A549 (cell line): ENCODE measurements around the gene SOX8. TPM values are rescaled to one million over a fixed set of nuclear protein-coding genes. Genes with fewer than 3 reads are reported as not detected.
A peak's percentile ranks its signal among the peaks of the same experiment; 100 is the strongest.

ENCODE experiments used
- ATAC-seq, 2 experiments: fragments of 200-7000 bp in 1 of 2; fragments of >200 bp in 1 of 2; cut with Nextera tagmentation in 1 of 2; cut with Tn5 transposase in 1 of 2; 3 replicates each; pipeline versions ENCODE4 v1.8.0 to v1.9.1; 2018 to 2020; ENCODE audit warnings: mild to moderate bottlenecking in 1 of 2, moderate library complexity in 1 of 2
- CTCF ChIA-PET: fragments of 300-600 bp; sonication (Branson Sonifier 250); formaldehyde crosslinking; extraction: SDS; loops from one replicate; lab custom pipeline; 2021; ENCODE audit warnings: antibody characterized with exemption, inconsistent platforms; lab: Yijun Ruan, JAX
- POLR2A ChIA-PET: fragments of 350-600 bp; formaldehyde crosslinking; extraction: SDS; loops from one replicate; lab custom pipeline; 2021; ENCODE audit warnings: antibody characterized with exemption, inconsistent platforms; lab: Yijun Ruan, JAX
- DNase-seq, 2 experiments: peaks; one replicate each; pipeline versions ENCODE4 v3.0.0 to v3.0.0-alpha.2; 2011 to 2016; ENCODE audit warnings: low read depth in 1 of 2, low spot score in 1 of 2
- FAIRE-seq: peaks from 2 replicates; lab custom pipeline; 2011; peaks lifted over from hg19 to GRCh38; lab: Jason Lieb, UNC
- H3K27ac ChIP-seq, 2 experiments: fragments of >200 bp; sonication (Bioruptor Twin); formaldehyde crosslinking; 3 replicates each; pipeline ENCODE4 v1.5.1; 2016 to 2017
- H3K4me1 ChIP-seq: fragments of >200 bp; sonication (Bioruptor Twin); formaldehyde crosslinking; 3 replicates; pipeline ENCODE4 v1.6.1; 2016
- H3K4me2 ChIP-seq: fragments of >200 bp; sonication (Bioruptor Twin); formaldehyde crosslinking; 3 replicates; pipeline ENCODE4 v1.6.1; 2016
- H3K4me3 ChIP-seq: fragments of >200 bp; sonication (Bioruptor Twin); formaldehyde crosslinking; 3 replicates; pipeline ENCODE4 v1.5.1; 2016
- H3K9me3 ChIP-seq: fragments of >200 bp; sonication (Bioruptor Twin); formaldehyde crosslinking; 3 replicates; pipeline ENCODE4 v1.6.1; 2016
- CBX2 ChIP-seq: fragments of 200-600 bp; sonication (generic); IDR thresholded peaks from 2 replicates; pipeline ENCODE4 v1.6.1; 2016; ENCODE audit warnings: low read depth, mild to moderate bottlenecking, borderline replicate concordance
- CHD4 ChIP-seq: fragments of 200-600 bp; sonication (generic); IDR thresholded peaks from 2 replicates; pipeline ENCODE4 v1.6.1; 2016; ENCODE audit warnings: antibody characterized with exemption, mild to moderate bottlenecking, borderline replicate concordance
- E2F6 ChIP-seq: IDR thresholded peaks from 2 replicates; pipeline ENCODE4 v1.6.1; 2012; ENCODE audit warnings: low read depth, borderline replicate concordance
- EHF ChIP-seq: fragments of 250-450 bp; sonication (Bioruptor Pico); IDR thresholded peaks from 2 replicates; pipeline ENCODE4 v1.5.0; 2020; ENCODE audit warnings: mild to moderate bottlenecking
- EHMT2 ChIP-seq: fragments of 200-600 bp; sonication (generic); IDR thresholded peaks from 2 replicates; pipeline ENCODE4 v1.6.1; 2016; ENCODE audit warnings: antibody characterized with exemption, low read depth, mild to moderate bottlenecking, moderate library complexity
- FOSB ChIP-seq: fragments of 250-450 bp; sonication (Bioruptor Pico); IDR thresholded peaks from 2 replicates; pipeline ENCODE4 v1.5.0; 2020; ENCODE audit warnings: mild to moderate bottlenecking, moderate library complexity
- FOXS1 ChIP-seq: fragments of 250-450 bp; sonication (Bioruptor Pico); IDR thresholded peaks from 2 replicates; pipeline ENCODE4 v1.5.0; 2020; ENCODE audit warnings: mild to moderate bottlenecking, moderate library complexity
- GATA3 ChIP-seq: IDR thresholded peaks from 2 replicates; pipeline ENCODE4 v1.6.1; 2012; ENCODE audit warnings: borderline replicate concordance
- HOXB5 ChIP-seq: fragments of 250-450 bp; sonication (Bioruptor Pico); IDR thresholded peaks from 2 replicates; pipeline ENCODE4 v1.5.0; 2020; ENCODE audit warnings: mild to moderate bottlenecking, moderate library complexity
- JUN ChIP-seq, 2 experiments: fragments of >200 bp; sonication (Bioruptor Twin); formaldehyde crosslinking; IDR thresholded peaks; 2 replicates in 1 of 2; 3 replicates in 1 of 2; pipeline ENCODE4 v1.6.1; 2016 to 2017
- JUNB ChIP-seq: fragments of >200 bp; sonication (Bioruptor Twin); formaldehyde crosslinking; IDR thresholded peaks from 2 replicates; pipeline ENCODE4 v1.6.1; 2016
- KDM5A ChIP-seq: fragments of 200-600 bp; sonication (generic); IDR thresholded peaks from 2 replicates; pipeline ENCODE4 v1.6.1; 2016; ENCODE audit warnings: antibody characterized with exemption, mild to moderate bottlenecking
- MAFK ChIP-seq: fragments of 450-650 bp; IDR thresholded peaks from 2 replicates; pipeline ENCODE4 v1.6.1; 2014; ENCODE audit not compliant: partially characterized antibody
- MYC ChIP-seq: IDR thresholded peaks from 2 replicates; pipeline ENCODE4 v1.6.1; 2012; ENCODE audit warnings: mild to moderate bottlenecking, inconsistent platforms, low read length, improper control_type of control experiment, borderline replicate concordance
- NFE2L2 ChIP-seq: fragments of 150-350 bp; conservative IDR thresholded peaks from 2 replicates; pipeline ENCODE4 v1.6.1; 2014; ENCODE audit warnings: low read length
- NPAS2 ChIP-seq: fragments of 250-450 bp; sonication (Bioruptor Pico); IDR thresholded peaks from 2 replicates; pipeline ENCODE4 v1.8.0; 2022; ENCODE audit warnings: mild to moderate bottlenecking, moderate library complexity, borderline replicate concordance
- NR3C1 ChIP-seq: fragments of >200 bp; sonication (Bioruptor Twin); formaldehyde crosslinking; IDR thresholded peaks from 3 replicates; pipeline ENCODE4 v1.6.1; 2017
- POLR2AphosphoS2 ChIP-seq: conservative IDR thresholded peaks from 2 replicates; pipeline ENCODE4 v1.6.1; 2012; ENCODE audit warnings: low read length, improper control_type of control experiment, inconsistent platforms
- RAD21 ChIP-seq, 2 experiments: fragments of >200 bp in 1 of 2; sonication (Bioruptor Twin) in 1 of 2; formaldehyde crosslinking in 1 of 2; IDR thresholded peaks in 1 of 2; conservative IDR thresholded peaks in 1 of 2; 2 replicates in 1 of 2; 3 replicates in 1 of 2; pipeline ENCODE4 v1.6.1; 2012 to 2018; ENCODE audit warnings: inconsistent platforms in 1 of 2
- RCOR1 ChIP-seq: fragments of 150-350 bp; IDR thresholded peaks from 2 replicates; pipeline ENCODE4 v1.6.1; 2014; ENCODE audit warnings: antibody characterized with exemption, low read length, low read depth
- RFX5 ChIP-seq: fragments of 450-650 bp; IDR thresholded peaks from 2 replicates; pipeline ENCODE4 v1.7.1; 2014; ENCODE audit warnings: antibody characterized with exemption, mild to moderate bottlenecking, moderate library complexity
- TFCP2L1 ChIP-seq: fragments of 250-450 bp; sonication (Bioruptor Pico); IDR thresholded peaks from 2 replicates; pipeline ENCODE4 v1.5.0; 2021; ENCODE audit warnings: mild to moderate bottlenecking
- WGBS: methylation state at CpG from one replicate; pipeline ENCODE4 v1.1.6; 2017; ENCODE audit errors: missing lambda C conversion rate; 5-methylcytosine and 5-hydroxymethylcytosine counted together
- polyA minus RNA-seq: library from RNA; depleted of rRNA, polyadenylated mRNA; stranded (reverse); fragments of >200 nt; gene quantifications from 2 replicates; pipeline ENCODE4 v1.2.3, GENCODE V29; 2011; rRNA and poly(A)+ RNA removed
- polyA plus RNA-seq, 4 experiments: library from polyadenylated mRNA; depleted of rRNA in 3 of 4; stranded (reverse); fragments of >200 nt; fragmentation: RNase III in 1 of 4; extraction: RNeasy Plus Mini Kit Qiagen cat#74134 plus additional on column Dnase treatment in 1 of 4; gene quantifications; 2 replicates in 3 of 4; 3 replicates in 1 of 4; pipeline ENCODE4 v1.2.3, GENCODE V29; 2011 to 2017
- TF ChIP-seq, protein P1 (sequence below): fragments of 450-650 bp; IDR thresholded peaks from 2 replicates; pipeline ENCODE4 v1.6.1; 2014; ENCODE audit warnings: antibody characterized with exemption
- TF ChIP-seq, protein P2 (sequence below): fragments of 150-350 bp; IDR thresholded peaks from 2 replicates; pipeline ENCODE4 v1.6.1; 2014; ENCODE audit warnings: low read depth, mild to moderate bottlenecking, low read length
- TF ChIP-seq, protein P3 (sequence below): fragments of 250-450 bp; sonication (Bioruptor Pico); IDR thresholded peaks from 2 replicates; pipeline ENCODE4 v1.5.0; 2020; ENCODE audit warnings: low read depth, mild to moderate bottlenecking, moderate library complexity

SOX8 gene
- polyA plus RNA-seq (2011; rRNA removed) (0.06 and 0.07 TPM in 2 replicates), polyA plus RNA-seq (2017; fragmentation: RNase III; extraction: RNeasy Plus Mini Kit Qiagen cat#74134 plus additional on column Dnase treatment) (0.12 to 0.22 TPM (median 0.14 TPM) in 3 replicates), polyA minus RNA-seq (not detected in 2 replicates)
- polyA plus RNA-seq (2012; cell fraction: cytosol; rRNA removed) = 0.15 and 0.26 TPM in 2 replicates
- polyA plus RNA-seq (2012; cell fraction: nucleus; rRNA removed) = 0.31 and 0.41 TPM in 2 replicates

DNA sequence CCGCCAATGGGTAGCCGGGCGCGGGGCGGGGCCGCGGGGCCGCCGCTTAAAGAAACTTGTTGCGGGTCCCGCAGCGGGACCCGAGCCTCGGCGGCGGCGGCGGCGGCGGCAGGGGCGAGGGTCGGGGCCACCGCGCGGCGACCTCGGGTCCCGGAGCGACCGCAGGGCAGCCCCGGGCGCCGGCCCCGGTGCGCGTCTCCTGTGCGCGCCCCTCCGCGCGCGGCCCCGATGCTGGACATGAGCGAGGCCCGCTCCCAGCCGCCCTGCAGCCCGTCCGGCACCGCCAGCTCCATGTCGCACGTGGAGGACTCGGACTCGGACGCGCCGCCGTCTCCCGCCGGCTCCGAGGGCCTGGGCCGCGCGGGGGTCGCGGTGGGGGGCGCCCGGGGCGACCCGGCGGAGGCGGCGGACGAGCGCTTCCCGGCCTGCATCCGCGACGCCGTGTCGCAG, at the start of gene SOX8:
Gene SOX8, plus strand, starts transcription at position 76 of the 450 bp plus-strand sequence. Its CDS starts 153 bp downstream, at position 229.
- peaks cover 12% of the 10 kb centered on the region for H3K4me1 ChIP-seq
- no peaks in the 10 kb centered on the region for H3K9me3 ChIP-seq
- H3K4me2 ChIP-seq = peak within 1 kb of the TSS; percentile 100
- peak within 1 kb of the TSS; percentile 34 to 74; a peak in 5 of 6 replicates for H3K27ac ChIP-seq
- POLR2A ChIA-PET = interaction anchor here (0.9 kb wide), 1 partner anchor 21 kb away, joined by 3 read pairs; no protein-coding TSS in a partner anchor
- DNase-seq = no peak
- WGBS = 0% methylated on average over 3 of the region's 80 CpGs
- TF ChIP-seq, protein P1, sequence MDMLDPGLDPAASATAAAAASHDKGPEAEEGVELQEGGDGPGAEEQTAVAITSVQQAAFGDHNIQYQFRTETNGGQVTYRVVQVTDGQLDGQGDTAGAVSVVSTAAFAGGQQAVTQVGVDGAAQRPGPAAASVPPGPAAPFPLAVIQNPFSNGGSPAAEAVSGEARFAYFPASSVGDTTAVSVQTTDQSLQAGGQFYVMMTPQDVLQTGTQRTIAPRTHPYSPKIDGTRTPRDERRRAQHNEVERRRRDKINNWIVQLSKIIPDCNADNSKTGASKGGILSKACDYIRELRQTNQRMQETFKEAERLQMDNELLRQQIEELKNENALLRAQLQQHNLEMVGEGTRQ = no peak
- TF ChIP-seq EHF (CRISPR knock-in tag) = no peak
- no peak for TF ChIP-seq NR3C1
- TF ChIP-seq JUNB = no peak
- no peak for TF ChIP-seq NFE2L2
- no peak for TF ChIP-seq JUN (IDR thresholded peaks at IDR 0.05)
- no peak for TF ChIP-seq CHD4
- no peak for TF ChIP-seq TFCP2L1
- TF ChIP-seq E2F6 = no peak
- TF ChIP-seq NPAS2 (CRISPR knock-in tag) = no peak
- TF ChIP-seq EHMT2 = no peak
- no peak for TF ChIP-seq FOXS1 (CRISPR knock-in tag)
- no peak for TF ChIP-seq CBX2
- TF ChIP-seq GATA3 = no peak
- no peak for TF ChIP-seq MAFK
- TF ChIP-seq, protein P2, sequence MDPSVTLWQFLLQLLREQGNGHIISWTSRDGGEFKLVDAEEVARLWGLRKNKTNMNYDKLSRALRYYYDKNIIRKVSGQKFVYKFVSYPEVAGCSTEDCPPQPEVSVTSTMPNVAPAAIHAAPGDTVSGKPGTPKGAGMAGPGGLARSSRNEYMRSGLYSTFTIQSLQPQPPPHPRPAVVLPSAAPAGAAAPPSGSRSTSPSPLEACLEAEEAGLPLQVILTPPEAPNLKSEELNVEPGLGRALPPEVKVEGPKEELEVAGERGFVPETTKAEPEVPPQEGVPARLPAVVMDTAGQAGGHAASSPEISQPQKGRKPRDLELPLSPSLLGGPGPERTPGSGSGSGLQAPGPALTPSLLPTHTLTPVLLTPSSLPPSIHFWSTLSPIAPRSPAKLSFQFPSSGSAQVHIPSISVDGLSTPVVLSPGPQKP = no peak
- TF ChIP-seq HOXB5 = no peak
- no peak for TF ChIP-seq RFX5
- TF ChIP-seq FOSB (CRISPR knock-in tag) = no peak
- TF ChIP-seq, all 56 proteins: peak for 0
- FAIRE-seq (no peak), ATAC-seq (no peak)
- CTCF ChIA-PET = interaction anchor here (0.7 to 6.7 kb wide), 5 partner anchors 17 to 615 kb away, joined by 3 to 37 read pairs (median 4); no protein-coding TSS in a partner anchor
- H3K4me3 ChIP-seq = peak within 1 kb of the TSS; percentile 59

DNA sequence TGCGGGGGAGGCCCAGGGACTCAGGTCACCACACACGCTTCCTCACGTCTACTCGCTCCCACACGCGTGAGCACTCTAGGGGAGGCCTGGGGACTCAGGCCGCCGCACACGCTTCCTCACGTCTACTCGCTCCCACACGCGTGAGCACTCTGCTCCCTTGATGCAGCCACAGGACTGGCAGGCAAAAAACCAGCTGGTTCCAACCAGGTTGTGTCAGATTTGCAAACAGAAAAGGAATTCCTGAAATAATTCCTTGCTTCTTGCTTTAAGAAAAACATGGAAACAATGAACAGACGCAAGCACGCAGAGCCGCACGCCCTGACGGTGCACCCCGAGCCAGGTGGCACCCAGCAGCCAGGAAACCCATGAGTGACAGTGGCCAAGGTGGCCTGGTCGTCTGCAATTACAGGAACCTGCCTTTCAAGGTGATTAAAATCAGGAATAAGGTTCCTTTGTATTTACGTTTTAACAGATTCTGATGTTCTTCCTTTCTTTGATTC, 48.7 kb upstream of the SOX8 start:
- POLR2A ChIA-PET = no interaction called here
- no peak overlapping the region for H3K4me2 ChIP-seq
- FAIRE-seq = no peak

More for the DNA sequence above, 48.7 kb upstream of the SOX8 start:
- no peak for TF ChIP-seq POLR2AphosphoS2
- TF ChIP-seq, protein P3, sequence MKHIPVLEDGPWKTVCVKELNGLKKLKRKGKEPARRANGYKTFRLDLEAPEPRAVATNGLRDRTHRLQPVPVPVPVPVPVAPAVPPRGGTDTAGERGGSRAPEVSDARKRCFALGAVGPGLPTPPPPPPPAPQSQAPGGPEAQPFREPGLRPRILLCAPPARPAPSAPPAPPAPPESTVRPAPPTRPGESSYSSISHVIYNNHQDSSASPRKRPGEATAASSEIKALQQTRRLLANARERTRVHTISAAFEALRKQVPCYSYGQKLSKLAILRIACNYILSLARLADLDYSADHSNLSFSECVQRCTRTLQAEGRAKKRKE (CRISPR knock-in tag) = no peak
- TF ChIP-seq CBX2 = no peak
- TF ChIP-seq RCOR1 = no peak
- TF ChIP-seq RAD21 (conservative IDR thresholded peaks at IDR 0.05 in 1 of 2, IDR thresholded peaks at IDR 0.05 in 1 of 2) = no peak
- TF ChIP-seq KDM5A = no peak
- no peak for TF ChIP-seq MYC
- Histone ChIP-seq H3K27ac (no peak overlapping the region), H3K9me3 (no peaks in the 10 kb centered on the region), H3K4me3 (no peak overlapping the region), H3K4me1 (no peaks in the 10 kb centered on the region)
- DNase-seq (no peak), ATAC-seq (no peak)
- 84% methylated on average over 21 of the region's 21 CpGs for WGBS
- CTCF ChIA-PET = no interaction called here
